NT2/D1 (cell line): ENCODE measurements around the gene SMARCAD1.

Source experiments
- DNase-seq: peaks from one replicate; pipeline ENCODE4 v3.0.0-alpha.2; 2011; ENCODE audit warnings: low read depth, low spot score
- H3K27me3 ChIP-seq: 2 replicates; pipeline ENCODE4 v1.6.0; 2011; ENCODE audit warnings: mild to moderate bottlenecking; ENCODE audit not compliant: insufficient read length, insufficient read depth
- H3K36me3 ChIP-seq: 2 replicates; pipeline ENCODE4 v1.6.1; 2011; ENCODE audit warnings: mild to moderate bottlenecking, low read length, mixed read lengths; ENCODE audit not compliant: insufficient read depth, insufficient read length
- H3K4me1 ChIP-seq: 2 replicates; pipeline ENCODE4 v1.5.1; 2011; ENCODE audit not compliant: insufficient read depth, insufficient read length
- H3K4me3 ChIP-seq: 2 replicates; pipeline ENCODE4 v1.5.1; 2011; ENCODE audit warnings: low read depth; ENCODE audit not compliant: insufficient read length
- H3K9ac ChIP-seq: 2 replicates; pipeline ENCODE4 v1.6.0; 2011; ENCODE audit warnings: low read depth; ENCODE audit not compliant: insufficient read length
- H3K9me3 ChIP-seq: 2 replicates; pipeline ENCODE4 v1.5.1; 2011; ENCODE audit warnings: mild to moderate bottlenecking, low read length; ENCODE audit not compliant: insufficient read depth
- SUZ12 ChIP-seq: IDR thresholded peaks from 2 replicates; pipeline ENCODE4 v1.6.1; 2011; ENCODE audit not compliant: insufficient read length, insufficient read depth; ENCODE audit errors: extremely low read depth
- YY1 ChIP-seq: IDR thresholded peaks from 2 replicates; pipeline ENCODE4 v1.6.1; 2011; ENCODE audit not compliant: insufficient read length, insufficient read depth
- ZNF274 ChIP-seq: IDR thresholded peaks from 2 replicates; pipeline ENCODE4 v1.6.1; 2011; ENCODE audit warnings: mild to moderate bottlenecking, low read depth, low read length

The SMARCAD1 gene

GRCh38 chr4:94211861-94212260 is 4.2 kb downstream of the SMARCAD1 start:
- no peaks in the 10 kb centered on the region for H3K4me1 ChIP-seq
- peaks cover 72% of the 10 kb centered on the region for H3K36me3 ChIP-seq
- no peak overlapping the region for H3K4me3 ChIP-seq
- H3K9ac ChIP-seq, result no peak overlapping the region
- H3K27me3 ChIP-seq, result no peaks in the 10 kb centered on the region
- no peak for DNase-seq
- TF ChIP-seq ZNF274 (no peak), YY1 (no peak), SUZ12 (no peak)
- H3K9me3 ChIP-seq, result no peaks in the 10 kb centered on the region

- no peak overlapping the region for H3K4me3 ChIP-seq
- no peaks in the 10 kb centered on the region for H3K27me3 ChIP-seq
- TF ChIP-seq YY1 (no peak), SUZ12 (no peak), ZNF274 (no peak)
- no peaks in the 10 kb centered on the region for H3K9me3 ChIP-seq
- no peak for DNase-seq
- no peaks in the 10 kb centered on the region for H3K4me1 ChIP-seq
- no peak overlapping the region for H3K9ac ChIP-seq
- H3K36me3 ChIP-seq, result peaks cover 73% of the 10 kb centered on the region
Observed at GRCh38 chr4:94214703-94215319, 7.1 kb downstream of the SMARCAD1 start.

- DNase-seq, result no peak
- Histone ChIP-seq H3K4me3 (no peak overlapping the region), H3K27me3 (no peaks in the 10 kb centered on the region), H3K4me1 (no peaks in the 10 kb centered on the region), H3K9me3 (no peaks in the 10 kb centered on the region), H3K36me3 (peaks cover 71% of the 10 kb centered on the region), H3K9ac (no peak overlapping the region)
- TF ChIP-seq SUZ12, result no peak
- no peak for TF ChIP-seq YY1
- no peak for TF ChIP-seq ZNF274
Observed at GRCh38 chr4:94216394-94216793, 8.7 kb downstream of the SMARCAD1 start.

GRCh38 chr4:94219402-94219801 is 11.7 kb downstream of the SMARCAD1 start:
- Histone ChIP-seq H3K9me3 (no peaks in the 10 kb centered on the region), H3K27me3 (no peaks in the 10 kb centered on the region), H3K36me3 (peaks cover 53% of the 10 kb centered on the region), H3K4me1 (no peaks in the 10 kb centered on the region), H3K4me3 (no peak overlapping the region), H3K9ac (no peak overlapping the region)
- DNase-seq, result no peak
- TF ChIP-seq SUZ12, result no peak
- no peak for TF ChIP-seq ZNF274
- no peak for TF ChIP-seq YY1

GRCh38 chr4:94221916-94222315 is 14.3 kb downstream of the SMARCAD1 start:
- peaks cover 42% of the 10 kb centered on the region for H3K36me3 ChIP-seq
- no peak overlapping the region for H3K4me3 ChIP-seq
- TF ChIP-seq SUZ12, result no peak
- no peak for TF ChIP-seq ZNF274
- TF ChIP-seq YY1, result no peak
- H3K9me3 ChIP-seq, result no peaks in the 10 kb centered on the region
- H3K27me3 ChIP-seq, result no peaks in the 10 kb centered on the region
- no peak overlapping the region for H3K9ac ChIP-seq
- DNase-seq, result no peak
- H3K4me1 ChIP-seq, result no peaks in the 10 kb centered on the region

GRCh38 chr4:94225449-94225848 is 17.8 kb downstream of the SMARCAD1 start:
- H3K27me3 ChIP-seq, result no peaks in the 10 kb centered on the region
- DNase-seq, result no peak
- no peak overlapping the region for H3K9ac ChIP-seq
- H3K4me3 ChIP-seq, result no peak overlapping the region
- TF ChIP-seq ZNF274 (no peak), YY1 (no peak), SUZ12 (no peak)
- no peaks in the 10 kb centered on the region for H3K9me3 ChIP-seq
- H3K4me1 ChIP-seq, result no peaks in the 10 kb centered on the region
- peaks cover 38% of the 10 kb centered on the region for H3K36me3 ChIP-seq

- Histone ChIP-seq H3K27me3 (no peaks in the 10 kb centered on the region), H3K9me3 (no peaks in the 10 kb centered on the region), H3K4me1 (no peaks in the 10 kb centered on the region), H3K4me3 (no peak overlapping the region), H3K9ac (no peak overlapping the region), H3K36me3 (peaks cover 39% of the 10 kb centered on the region)
- TF ChIP-seq ZNF274 (no peak), SUZ12 (no peak), YY1 (no peak)
- DNase-seq, result no peak
Observed at GRCh38 chr4:94226763-94227162, 19.1 kb downstream of the SMARCAD1 start.
